Stimulated activated CD4-positive, alpha-beta T cell treated with anti-CD3 and anti-CD28 coated beads, Interleukin-15, amount 100 ng/mL, for 48 hours (primary cell): ENCODE results near the gene ZFYVE26.
"Not testable (repeated sequence)": the region's sequence is repeated elsewhere in the genome, so short reads cannot be mapped to it uniquely, and the experiment has no call there.

Source experiments
- DNase-seq, 2 donors: peaks; one replicate each; pipeline ENCODE4 v3.0.0-alpha.2; 2020; ENCODE audit warnings: low read depth in 2 of 2

Gene ZFYVE26

DNA sequence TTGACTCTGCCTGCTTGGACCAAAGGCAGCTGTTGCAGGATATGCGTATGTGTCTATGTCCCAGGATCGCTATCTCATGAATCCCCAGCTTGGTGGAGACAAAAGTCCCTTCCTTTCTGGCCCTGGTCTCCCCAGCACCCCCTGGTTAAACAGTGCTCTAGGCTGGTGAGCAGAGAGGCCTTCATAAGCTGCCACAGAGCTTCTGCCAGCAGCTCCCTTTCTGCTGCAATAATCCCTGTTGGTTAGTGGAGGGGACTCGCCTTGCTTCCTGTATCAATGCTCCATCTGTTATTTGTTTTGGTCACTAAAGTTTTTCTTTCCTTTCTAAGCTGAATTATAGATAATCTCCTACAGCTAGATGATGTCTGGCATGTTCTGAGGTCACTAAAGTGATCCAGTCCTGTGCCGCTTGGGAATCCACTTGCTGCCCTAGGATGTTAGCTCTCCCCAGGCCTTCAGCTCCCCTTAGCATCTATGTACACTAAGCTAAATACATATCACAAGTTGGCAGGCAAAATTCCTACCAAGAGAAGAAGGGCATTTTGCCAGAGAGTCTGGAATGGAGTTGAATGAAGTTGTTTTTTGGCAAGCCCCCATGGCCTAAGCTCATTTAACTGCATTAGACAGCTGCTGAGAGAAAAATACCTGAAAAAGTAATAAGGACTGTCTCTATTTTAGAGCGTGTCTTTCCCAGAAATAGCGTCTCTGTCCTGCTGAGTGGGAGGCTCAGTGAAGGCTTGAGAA is 66.9 kb downstream of the ZFYVE26 start:
- no peak for DNase-seq

DNA sequence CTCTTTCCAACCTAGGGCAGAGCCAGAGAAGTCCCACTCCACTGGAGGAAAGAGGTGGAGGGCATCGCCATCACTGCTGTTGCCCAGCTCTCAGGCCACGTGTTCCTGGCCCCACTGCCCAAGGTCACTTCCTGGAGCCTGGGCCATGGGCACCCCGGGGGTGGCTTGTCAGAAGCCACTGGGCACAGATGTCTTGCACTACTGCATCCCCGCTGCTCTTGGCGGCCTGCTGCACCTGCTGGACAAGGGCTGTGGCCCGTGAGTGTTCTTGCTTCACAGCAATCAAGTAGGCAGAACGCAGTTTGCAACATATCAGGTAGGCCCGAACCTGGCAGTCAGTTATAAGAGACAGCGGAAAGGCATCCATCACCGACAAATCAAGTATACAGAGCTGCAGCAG is 68.1 kb downstream of the ZFYVE26 start:
- DNase-seq: no peak

GRCh38 chr14:67746927-67747326 is 69.5 kb downstream of the ZFYVE26 start:
- DNase-seq: peak in 1 of 2 donors; percentile 9

- DNase-seq: no peak
Observed at GRCh38 chr14:67744046-67744445, 72.3 kb downstream of the ZFYVE26 start.

GRCh38 chr14:67738740-67739504 is 77.5 kb downstream of the ZFYVE26 start:
- no peak for DNase-seq

DNA sequence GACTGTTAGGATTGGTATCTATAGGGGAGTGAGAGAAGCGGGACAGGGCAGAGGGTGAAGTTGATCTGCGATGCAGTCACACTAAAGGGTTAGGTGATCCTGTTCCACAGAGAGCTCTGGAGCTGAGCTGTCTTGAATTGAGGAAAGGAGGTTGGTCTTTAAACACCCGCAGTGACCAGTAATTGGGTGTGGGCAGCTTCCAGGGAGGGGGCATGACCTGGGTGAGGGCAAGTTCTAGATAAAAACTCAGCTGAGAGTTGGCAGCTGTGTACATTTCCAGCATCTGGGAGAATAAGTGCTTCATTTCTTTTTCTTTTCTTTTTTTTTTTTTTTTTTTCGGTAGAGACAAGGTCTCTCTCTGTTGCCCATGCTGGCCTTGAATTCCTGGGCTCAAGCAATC is 79.6 kb downstream of the ZFYVE26 start:
- DNase-seq: no peak

GRCh38 chr14:67735336-67736147 is 80.8 kb downstream of the ZFYVE26 start:
- DNase-seq: no peak

GRCh38 chr14:67734675-67735074 is 81.7 kb downstream of the ZFYVE26 start:
- DNase-seq: no peak

DNA sequence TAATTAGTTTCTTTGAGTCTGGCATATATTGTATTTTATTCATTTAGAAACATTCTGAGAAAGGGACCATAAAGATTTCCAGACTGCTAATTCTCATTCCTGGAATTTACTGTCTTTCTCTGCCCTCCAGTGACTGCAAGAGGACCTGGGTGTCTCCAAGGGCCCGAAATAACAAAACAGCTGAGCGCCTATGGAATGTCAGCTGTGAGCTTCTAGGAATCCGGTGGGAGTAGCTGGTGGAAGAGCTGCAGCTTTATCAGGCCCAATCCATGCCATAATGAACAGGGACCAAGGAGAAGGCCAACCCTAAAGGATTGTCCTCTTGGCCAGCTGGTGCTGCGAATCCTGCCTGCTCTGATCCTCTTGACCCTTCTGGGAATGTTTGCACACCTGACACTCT is 82.8 kb downstream of the ZFYVE26 start:
- DNase-seq: no peak

- DNase-seq: no peak
Observed at GRCh38 chr14:67729072-67729885, 87.1 kb downstream of the ZFYVE26 start.

DNA sequence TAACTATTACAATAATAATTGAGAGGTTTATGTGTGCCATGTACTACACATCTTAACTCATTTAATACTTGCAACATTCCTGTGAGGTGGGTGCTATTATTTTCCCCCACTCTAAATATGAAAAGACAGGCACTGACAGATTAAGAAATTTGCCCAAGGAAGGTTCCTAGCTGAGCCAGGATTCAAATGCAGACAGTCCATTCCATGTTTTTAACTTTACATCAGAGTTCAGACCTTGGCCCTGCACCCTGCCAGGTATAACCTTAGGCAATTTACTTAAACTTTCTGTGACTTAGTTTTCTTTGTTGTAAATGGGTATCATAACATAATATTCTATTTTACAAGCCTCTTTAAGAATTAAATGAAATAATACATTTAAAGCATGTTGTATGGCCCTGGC is 88.1 kb downstream of the ZFYVE26 start:
- no peak for DNase-seq

GRCh38 chr14:67727361-67727760 is 89.0 kb downstream of the ZFYVE26 start:
- DNase-seq: no peak

DNA sequence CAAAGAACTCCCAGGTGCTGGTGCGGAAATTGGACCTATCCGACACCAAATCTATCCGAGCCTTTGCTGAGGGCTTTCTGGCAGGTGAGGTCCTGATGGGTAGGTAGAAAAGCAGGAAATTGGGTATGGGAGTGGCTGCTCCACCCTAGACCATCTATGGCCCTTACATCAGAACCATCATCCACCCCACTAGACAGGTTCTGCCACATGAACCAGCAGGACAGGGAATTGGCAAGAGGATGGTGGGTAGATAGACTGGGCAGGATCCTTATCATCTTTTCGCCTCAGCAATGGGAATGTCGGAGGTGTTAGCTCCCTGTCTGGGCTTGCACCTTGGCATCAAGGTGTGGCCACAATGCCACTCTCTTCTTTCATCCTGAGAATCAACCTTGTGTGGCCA is 91.2 kb downstream of the ZFYVE26 start:
- DNase-seq: no peak

- DNase-seq: no peak
Observed at GRCh38 chr14:67722293-67722692, 94.1 kb downstream of the ZFYVE26 start.

DNA sequence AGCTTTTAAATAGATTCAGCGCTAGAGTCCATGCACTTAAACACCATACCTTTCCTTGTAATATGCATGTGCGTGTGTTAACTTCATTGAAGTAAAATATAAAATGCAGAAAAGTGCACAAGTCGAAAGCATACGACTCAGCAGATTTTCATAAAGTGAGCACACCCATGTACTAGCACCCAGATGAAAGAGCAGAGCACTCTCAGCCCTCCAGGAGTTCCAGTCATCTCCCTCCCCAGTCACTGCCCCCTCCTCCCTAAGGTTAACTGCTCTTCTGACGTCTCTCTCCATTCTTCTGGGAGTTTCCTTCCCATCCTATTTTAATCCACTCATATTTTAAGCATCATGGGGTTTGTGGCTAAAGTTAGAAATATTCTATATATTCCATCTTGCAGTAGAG is 94.5 kb downstream of the ZFYVE26 start:
- no peak for DNase-seq

DNA sequence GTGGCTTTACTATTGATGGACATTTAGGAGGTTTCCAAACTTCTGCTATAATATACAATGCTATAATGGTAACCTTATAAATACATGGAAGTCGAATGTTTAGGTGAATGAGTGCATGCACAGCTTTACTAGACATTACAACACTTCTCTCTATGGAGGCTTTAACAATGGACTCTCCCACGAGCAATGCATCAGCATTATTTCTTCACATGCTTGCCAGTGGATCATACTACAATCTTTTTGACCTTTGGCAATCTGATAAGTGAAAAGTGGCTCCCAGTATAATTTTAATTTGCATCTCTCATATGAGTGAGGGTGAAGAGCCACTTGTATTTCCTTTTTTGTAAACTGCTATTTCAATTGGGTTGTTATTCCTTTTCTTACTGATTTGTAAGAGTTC is 96.5 kb downstream of the ZFYVE26 start:
- no peak for DNase-seq

- DNase-seq: not testable (repeated sequence)
Observed at GRCh38 chr14:67719385-67719784, 97.0 kb downstream of the ZFYVE26 start.

GRCh38 chr14:67718265-67718664 is 98.1 kb downstream of the ZFYVE26 start:
- DNase-seq: no peak

DNA sequence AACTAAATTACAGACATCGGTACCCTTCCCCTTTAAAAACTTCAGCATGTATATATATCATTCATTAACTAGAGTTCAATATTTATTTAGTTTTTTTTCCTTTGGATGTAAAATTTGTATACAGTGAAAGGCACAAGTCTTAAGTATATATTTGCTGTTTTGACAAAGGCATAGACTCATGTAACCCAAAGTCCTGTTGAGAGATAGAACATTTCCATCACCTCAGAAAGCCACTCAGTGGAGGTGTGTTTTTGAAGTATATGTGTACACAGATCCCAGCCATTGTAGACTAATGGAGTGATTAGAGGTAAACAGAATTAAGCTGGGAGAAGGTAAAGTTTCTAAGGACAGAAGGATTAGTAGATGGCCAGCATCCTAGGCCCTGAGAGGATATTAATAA is 99.3 kb downstream of the ZFYVE26 start:
- no peak for DNase-seq

- DNase-seq: no peak
Observed at GRCh38 chr14:67710209-67710608, 106.2 kb downstream of the ZFYVE26 start.

GRCh38 chr14:67709796-67710195 is 106.6 kb downstream of the ZFYVE26 start:
- not testable (repeated sequence) for DNase-seq

GRCh38 chr14:67709346-67709745 is 107.0 kb downstream of the ZFYVE26 start:
- not testable (repeated sequence) for DNase-seq
